GM18526 (cell line): ENCODE data around the gene XPO6.

ENCODE experiments used
- POLR2A ChIP-seq: IDR thresholded peaks from 3 replicates; pipeline ENCODE4 v1.6.1; 2011; ENCODE audit not compliant: insufficient read length; ENCODE audit errors: extremely low read depth

The XPO6 gene

DNA sequence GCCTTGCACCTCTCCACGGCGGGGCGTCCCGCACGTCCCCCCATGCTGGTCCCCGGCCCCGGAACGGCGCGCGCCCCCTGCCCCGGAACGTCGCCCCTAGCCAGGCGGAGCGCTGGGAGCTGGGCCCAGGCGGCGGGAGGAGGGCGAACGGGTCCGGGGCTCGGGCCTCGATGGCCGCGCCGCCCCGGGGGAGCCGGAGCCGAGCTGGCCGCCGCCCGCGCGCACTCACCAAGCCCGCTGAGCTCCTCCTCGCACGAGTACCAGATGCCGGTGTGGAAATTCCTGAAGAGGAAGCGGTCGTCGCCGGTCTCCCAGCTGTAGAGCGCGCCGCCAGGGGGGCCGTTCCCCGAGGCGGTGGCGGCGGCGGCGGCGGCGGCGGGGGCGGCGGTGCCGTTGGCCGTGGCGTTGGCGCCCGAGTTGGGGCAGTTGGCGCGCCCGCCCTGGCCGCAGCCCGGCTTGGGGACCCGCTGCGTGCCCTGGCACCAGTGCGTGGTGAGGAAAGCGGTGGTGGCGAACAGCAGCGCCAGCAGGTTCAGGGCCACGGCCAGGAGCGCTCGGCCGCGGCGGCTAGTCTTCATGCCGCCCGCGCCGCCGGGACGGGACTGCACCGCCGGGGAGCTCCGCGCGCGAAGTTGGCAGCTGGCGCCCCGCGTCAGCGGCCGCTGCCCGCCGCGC lies 148.8 kb downstream of the XPO6 start:
- TF ChIP-seq POLR2A: no peak

GRCh38 chr16:28062261-28062846 lies 149.4 kb downstream of the XPO6 start:
- TF ChIP-seq POLR2A: no peak

GRCh38 chr16:28061352-28062101 lies 150.2 kb downstream of the XPO6 start:
- TF ChIP-seq POLR2A: no peak

- no peak for TF ChIP-seq POLR2A
These were observed 151.8 kb downstream of the XPO6 start for GRCh38 chr16:28059841-28060575.

GRCh38 chr16:28058839-28059589 lies 152.8 kb downstream of the XPO6 start:
- no peak for TF ChIP-seq POLR2A

DNA sequence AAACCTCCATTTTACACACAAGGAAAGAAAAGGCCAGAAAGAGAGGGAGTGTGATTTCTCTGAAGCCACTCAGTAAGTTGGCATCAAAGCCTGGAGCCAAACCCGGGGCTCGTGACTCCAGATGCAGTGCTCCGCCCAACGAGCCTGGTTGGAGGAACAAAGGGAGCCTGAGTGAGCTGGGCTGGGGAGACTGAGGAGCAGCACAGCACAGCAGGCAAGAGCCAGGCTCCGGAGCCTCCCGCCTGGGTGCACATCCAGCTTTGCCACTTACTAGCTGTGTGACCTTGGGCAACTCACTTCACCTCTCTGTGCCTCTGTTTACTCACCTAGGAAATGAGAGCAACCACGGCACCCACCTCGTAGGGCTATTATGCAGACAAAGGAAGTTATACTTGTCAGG lies 153.8 kb downstream of the XPO6 start:
- TF ChIP-seq POLR2A: no peak

DNA sequence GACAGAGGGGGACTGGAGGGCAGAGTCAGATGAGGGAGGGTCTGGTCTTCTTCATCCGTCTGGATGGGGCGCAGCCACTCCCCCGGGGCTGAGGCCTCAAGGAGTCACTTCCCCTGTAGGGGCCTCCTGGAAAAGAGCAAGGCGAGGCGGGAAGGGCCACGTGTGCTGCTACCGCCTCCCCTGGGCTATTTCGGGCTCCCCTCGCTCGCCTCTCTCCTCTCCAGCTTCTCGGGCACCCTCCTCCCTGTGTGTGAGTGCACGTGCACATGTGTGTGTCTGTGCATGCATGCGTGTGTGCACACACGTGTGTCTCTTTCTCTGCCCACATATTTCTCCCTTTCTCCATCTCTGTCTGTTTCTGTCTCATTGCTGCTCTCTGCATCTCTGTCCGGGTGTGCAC lies 158.3 kb downstream of the XPO6 start:
- no peak for TF ChIP-seq POLR2A

DNA sequence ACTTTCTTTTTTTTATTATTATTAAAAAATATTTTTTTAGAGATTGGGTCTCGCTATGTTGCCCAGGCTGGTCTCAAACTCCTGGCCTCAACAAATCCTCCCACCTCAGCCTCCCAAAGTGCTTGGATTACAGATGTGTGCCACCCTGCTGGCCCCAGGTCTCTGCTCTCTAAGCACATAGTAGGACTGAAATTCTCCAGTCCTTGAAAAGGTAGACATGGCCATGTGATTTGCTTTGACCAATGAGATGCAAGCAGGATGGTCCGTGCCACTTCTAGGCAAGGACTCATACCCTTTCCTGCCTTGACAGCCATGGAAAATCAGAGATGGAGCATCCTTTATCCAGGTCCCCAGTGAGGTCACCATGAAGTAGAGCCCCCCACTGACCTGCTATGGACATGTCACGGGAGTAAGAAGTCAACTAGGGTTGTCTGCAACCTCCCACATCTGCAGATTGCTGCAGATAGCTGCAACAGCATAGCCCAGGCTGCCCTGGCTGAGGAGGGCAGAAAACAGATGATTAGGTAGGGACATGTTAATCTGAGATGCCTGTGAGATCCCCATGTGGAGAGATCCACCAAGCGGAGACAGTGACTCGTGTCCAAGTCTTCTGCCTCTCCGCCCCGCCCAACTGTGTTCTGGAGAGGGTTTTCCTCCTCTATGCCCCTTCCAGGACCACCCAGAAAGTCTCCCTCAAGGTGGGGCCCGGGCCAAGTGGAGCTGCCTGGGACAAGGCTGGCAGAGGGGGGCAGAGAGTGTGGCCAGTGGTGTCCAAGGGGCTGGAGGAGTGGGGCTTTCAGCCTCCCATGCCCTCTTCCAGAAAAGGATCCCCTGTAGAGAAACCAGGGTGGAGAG lies 159.3 kb downstream of the XPO6 start:
- no peak for TF ChIP-seq POLR2A

DNA sequence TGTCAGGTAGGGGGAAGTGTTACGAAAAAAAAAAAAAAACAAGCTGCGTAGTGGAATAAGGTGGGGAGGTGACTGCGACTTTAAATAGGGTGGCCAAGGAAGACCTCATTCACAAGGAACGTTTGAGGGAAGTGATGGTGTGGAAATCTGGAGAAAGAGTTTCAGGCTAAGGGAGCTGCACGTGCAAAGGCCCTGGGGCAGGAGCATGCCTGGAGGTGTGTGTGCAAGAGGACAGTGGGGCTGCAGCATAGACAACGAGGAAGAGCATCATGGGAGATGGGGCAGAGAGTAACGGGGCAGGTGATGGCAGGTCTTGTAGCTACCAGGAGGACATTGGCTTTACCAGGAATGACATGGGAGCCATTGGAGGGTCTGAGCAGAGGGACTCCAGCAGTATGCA lies 160.3 kb downstream of the XPO6 start:
- no peak for TF ChIP-seq POLR2A
